Fibroblast of lung (primary cell): ENCODE data around the gene CSNK1G2.

Source experiments
- EZH2 ChIP-seq: IDR thresholded peaks from 2 replicates; pipeline ENCODE4 v1.5.1; 2012; ENCODE audit warnings: low read length, control low read depth, mild to moderate bottlenecking; ENCODE audit errors: missing control alignments
- TF ChIP-seq, protein P1 (sequence below), 2 donors: IDR thresholded peaks in 1 of 2; conservative IDR thresholded peaks in 1 of 2; 1 replicate in 1 of 2; 2 replicates in 1 of 2; pipeline ENCODE4 v1.5.1; 2011 to 2012; ENCODE audit warnings: low read length in 2 of 2, control low read depth in 1 of 2, inconsistent platforms in 1 of 2, low read depth in 1 of 2, mild to moderate bottlenecking in 1 of 2

- TF ChIP-seq, protein P1, sequence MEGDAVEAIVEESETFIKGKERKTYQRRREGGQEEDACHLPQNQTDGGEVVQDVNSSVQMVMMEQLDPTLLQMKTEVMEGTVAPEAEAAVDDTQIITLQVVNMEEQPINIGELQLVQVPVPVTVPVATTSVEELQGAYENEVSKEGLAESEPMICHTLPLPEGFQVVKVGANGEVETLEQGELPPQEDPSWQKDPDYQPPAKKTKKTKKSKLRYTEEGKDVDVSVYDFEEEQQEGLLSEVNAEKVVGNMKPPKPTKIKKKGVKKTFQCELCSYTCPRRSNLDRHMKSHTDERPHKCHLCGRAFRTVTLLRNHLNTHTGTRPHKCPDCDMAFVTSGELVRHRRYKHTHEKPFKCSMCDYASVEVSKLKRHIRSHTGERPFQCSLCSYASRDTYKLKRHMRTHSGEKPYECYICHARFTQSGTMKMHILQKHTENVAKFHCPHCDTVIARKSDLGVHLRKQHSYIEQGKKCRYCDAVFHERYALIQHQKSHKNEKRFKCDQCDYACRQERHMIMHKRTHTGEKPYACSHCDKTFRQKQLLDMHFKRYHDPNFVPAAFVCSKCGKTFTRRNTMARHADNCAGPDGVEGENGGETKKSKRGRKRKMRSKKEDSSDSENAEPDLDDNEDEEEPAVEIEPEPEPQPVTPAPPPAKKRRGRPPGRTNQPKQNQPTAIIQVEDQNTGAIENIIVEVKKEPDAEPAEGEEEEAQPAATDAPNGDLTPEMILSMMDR (conservative IDR thresholded peaks at IDR 0.05 in 1 of 2, IDR thresholded peaks at IDR 0.05 in 1 of 2; ENCODE audit: low read depth in 1 of 2, low read length in 2 of 2): no peak
- TF ChIP-seq EZH2: no peak
Measured at GRCh38 chr19:1950640-1951039, 9.7 kb downstream of the CSNK1G2 start.
